Epithelial cell of proximal tubule (primary cell): Measurements from ENCODE around the gene UMAD1. TPM values are rescaled to one million over a fixed set of nuclear protein-coding genes. Genes with fewer than 3 reads are reported as not detected.
A peak's percentile ranks its signal among the peaks of the same experiment; 100 is the strongest.

Experiments
- DNase-seq: peaks from one replicate; pipeline ENCODE4 v3.0.0-alpha.2; 2011; ENCODE audit warnings: low read depth
- H3K4me3 ChIP-seq: 2 replicates; pipeline ENCODE4 v1.5.1; 2011; ENCODE audit warnings: low read depth, mild to moderate bottlenecking, low read length
- CTCF ChIP-seq: conservative IDR thresholded peaks from 2 replicates; pipeline ENCODE4 v1.5.1; 2012; ENCODE audit warnings: low read depth, mild to moderate bottlenecking, low read length
- total RNA-seq: library from RNA; depleted of rRNA; stranded (reverse); fragments of >200 nt; gene quantifications from 2 replicates; pipeline ENCODE4 v1.2.3, GENCODE V29; 2015

The UMAD1 gene
- total RNA-seq, 1 donor from 2014 or later = 9.7 TPM

GRCh38 chr7:7693881-7694280 lies 53.3 kb downstream of the UMAD1 start:
- no peak overlapping the region for H3K4me3 ChIP-seq
- peak; percentile 55 for DNase-seq
- no peak for TF ChIP-seq CTCF

- H3K4me3 ChIP-seq = no peak overlapping the region
- no peak for TF ChIP-seq CTCF
- DNase-seq = no peak
Measured at GRCh38 chr7:7694542-7694941, 54.0 kb downstream of the UMAD1 start.

GRCh38 chr7:7695111-7695817 lies 54.7 kb downstream of the UMAD1 start:
- DNase-seq = no peak
- TF ChIP-seq CTCF = no peak
- H3K4me3 ChIP-seq = no peak overlapping the region

GRCh38 chr7:7696458-7697119 lies 56.0 kb downstream of the UMAD1 start:
- H3K4me3 ChIP-seq = no peak overlapping the region
- peak; percentile 82 for DNase-seq
- no peak for TF ChIP-seq CTCF

- no peak for DNase-seq
- TF ChIP-seq CTCF = no peak
- H3K4me3 ChIP-seq = no peak overlapping the region
Measured at GRCh38 chr7:7698930-7699329, 58.4 kb downstream of the UMAD1 start.

- DNase-seq = no peak
- H3K4me3 ChIP-seq = no peak overlapping the region
- no peak for TF ChIP-seq CTCF
Measured at GRCh38 chr7:7699380-7699779, 58.8 kb downstream of the UMAD1 start.

GRCh38 chr7:7699970-7700369 lies 59.4 kb downstream of the UMAD1 start:
- TF ChIP-seq CTCF = no peak
- H3K4me3 ChIP-seq = no peak overlapping the region
- no peak for DNase-seq
